ENCODE measurements around the gene DOK5. TPM values are rescaled to one million over a fixed set of nuclear protein-coding genes. Genes with fewer than 3 reads are reported as not detected.
"Not testable (repeated sequence)": the region's sequence is repeated elsewhere in the genome, so short reads cannot be mapped to it uniquely, and the experiment has no call there.

The DOK5 gene
- total and polyA plus RNA-seq, 4 donors: 0.37 to 3.1 (median 0.46) TPM

DNA sequence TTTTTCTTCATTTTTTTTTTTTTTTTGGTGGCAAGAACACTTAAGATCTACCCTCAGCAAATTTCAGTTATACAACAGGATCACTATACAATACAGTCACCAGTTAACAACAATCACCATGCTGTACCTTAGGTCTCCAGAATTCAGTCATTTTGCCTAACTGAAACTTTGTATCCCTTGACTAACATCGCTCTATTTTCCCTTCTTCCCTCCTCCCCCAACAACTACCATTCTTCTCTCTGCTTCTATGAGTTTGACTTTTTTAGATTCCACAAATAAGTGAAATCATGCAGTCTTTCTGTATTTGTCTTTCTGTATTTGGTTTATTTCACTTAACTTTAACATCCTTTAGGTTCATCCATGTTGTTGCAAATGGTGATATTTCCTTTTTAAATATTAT, 42.4 kb upstream of the DOK5 start:
- TF ChIP-seq CTCF (IDR thresholded peaks at IDR 0.05; ENCODE audit: control extremely low read depth, extremely low read depth): no peak
- Histone ChIP-seq H3K27ac (ENCODE audit: low read depth in 1 of 2, low read length in 1 of 2) (no peak overlapping the region), H3K4me3 (no peak overlapping the region), H3K9ac (ENCODE audit: insufficient read depth in 1 of 2, low read length in 2 of 2) (no peak overlapping the region), H3K4me1 (ENCODE audit: control insufficient read depth in 5 of 5, insufficient read depth in 5 of 5, low read length in 5 of 5) (no peaks in the 10 kb centered on the region), H3K36me3 (ENCODE audit: control insufficient read depth in 4 of 4, insufficient read depth in 4 of 4, low read length in 4 of 4) (no peaks in the 10 kb centered on the region), H3K9me3 (ENCODE audit: control insufficient read depth in 4 of 4, insufficient read depth in 3 of 4, low read length in 3 of 4) (no peaks in the 10 kb centered on the region), H3K27me3 (ENCODE audit: control insufficient read depth in 3 of 3, insufficient read depth in 3 of 3, low read length in 2 of 3) (no peaks in the 10 kb centered on the region)
- WGBS, 2 donors: 95 to 96% methylated on average over 1 of the region's 1 CpG
- ATAC-seq (ENCODE audit: insufficient read depth, low FRiP score): no peak
- no peak for DNase-seq

DNA sequence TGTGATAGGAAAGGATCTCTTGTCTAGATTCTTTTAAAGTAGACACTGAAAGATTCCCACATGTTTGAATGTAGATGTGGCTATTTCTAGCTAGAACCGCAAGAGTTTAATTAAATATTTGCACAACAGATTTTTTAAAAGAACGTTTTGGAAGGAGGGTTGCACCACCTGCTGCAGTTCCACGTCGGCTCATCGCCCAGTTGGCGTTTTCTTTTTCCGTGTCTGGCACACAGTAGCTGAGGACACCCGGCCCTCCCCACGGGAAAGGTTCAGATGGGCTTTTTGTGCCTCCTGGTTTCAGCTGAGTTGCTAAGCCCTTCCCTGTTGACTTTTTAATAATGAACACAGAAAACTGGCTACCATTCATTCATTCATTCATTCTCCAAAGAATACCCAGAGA, 41.8 kb upstream of the DOK5 start:
- Histone ChIP-seq H3K27me3 (ENCODE audit: control insufficient read depth in 3 of 3, insufficient read depth in 3 of 3, low read length in 2 of 3) (no peaks in the 10 kb centered on the region), H3K4me1 (ENCODE audit: control insufficient read depth in 5 of 5, insufficient read depth in 5 of 5, low read length in 5 of 5) (no peaks in the 10 kb centered on the region), H3K27ac (ENCODE audit: low read depth in 1 of 2, low read length in 1 of 2) (no peak overlapping the region), H3K9ac (ENCODE audit: insufficient read depth in 1 of 2, low read length in 2 of 2) (no peak overlapping the region), H3K36me3 (ENCODE audit: control insufficient read depth in 4 of 4, insufficient read depth in 4 of 4, low read length in 4 of 4) (no peaks in the 10 kb centered on the region), H3K9me3 (ENCODE audit: control insufficient read depth in 4 of 4, insufficient read depth in 3 of 4, low read length in 3 of 4) (no peaks in the 10 kb centered on the region), H3K4me3 (no peak overlapping the region)
- DNase-seq (peak in 2 of 3 donors; percentile 4 to 22), ATAC-seq (ENCODE audit: insufficient read depth, low FRiP score) (no peak)
- 59 to 84% methylated on average over 9 of the region's 9 CpGs for WGBS, 2 donors
- TF ChIP-seq CTCF (IDR thresholded peaks at IDR 0.05; ENCODE audit: control extremely low read depth, extremely low read depth): no peak

- no peaks in the 10 kb centered on the region for H3K27me3 ChIP-seq (ENCODE audit: control insufficient read depth in 3 of 3, insufficient read depth in 3 of 3, low read length in 2 of 3)
- no peaks in the 10 kb centered on the region for H3K9me3 ChIP-seq (ENCODE audit: control insufficient read depth in 4 of 4, insufficient read depth in 3 of 4, low read length in 3 of 4)
- ATAC-seq (ENCODE audit: insufficient read depth, low FRiP score): no peak
- H3K9ac ChIP-seq (ENCODE audit: insufficient read depth in 1 of 2, low read length in 2 of 2): no peak overlapping the region
- peak overlapping the region; percentile 11 for H3K4me3 ChIP-seq
- TF ChIP-seq CTCF (IDR thresholded peaks at IDR 0.05; ENCODE audit: control extremely low read depth, extremely low read depth): no peak
- no peak for DNase-seq
- no peaks in the 10 kb centered on the region for H3K36me3 ChIP-seq (ENCODE audit: control insufficient read depth in 4 of 4, insufficient read depth in 4 of 4, low read length in 4 of 4)
- no peaks in the 10 kb centered on the region for H3K4me1 ChIP-seq (ENCODE audit: control insufficient read depth in 5 of 5, insufficient read depth in 5 of 5, low read length in 5 of 5)
- H3K27ac ChIP-seq (ENCODE audit: low read depth in 1 of 2, low read length in 1 of 2): no peak overlapping the region
- 88 to 90% methylated on average over 7 of the region's 7 CpGs for WGBS, 2 donors
Measured at GRCh38 chr20:54434196-54434595, 41.2 kb upstream of the DOK5 start.

GRCh38 chr20:54435015-54435414, 40.4 kb upstream of the DOK5 start:
- Histone ChIP-seq H3K27me3 (ENCODE audit: control insufficient read depth in 3 of 3, insufficient read depth in 3 of 3, low read length in 2 of 3) (no peaks in the 10 kb centered on the region), H3K36me3 (ENCODE audit: control insufficient read depth in 4 of 4, insufficient read depth in 4 of 4, low read length in 4 of 4) (no peaks in the 10 kb centered on the region), H3K27ac (ENCODE audit: low read depth in 1 of 2, low read length in 1 of 2) (no peak overlapping the region), H3K4me1 (ENCODE audit: control insufficient read depth in 5 of 5, insufficient read depth in 5 of 5, low read length in 5 of 5) (no peaks in the 10 kb centered on the region), H3K4me3 (no peak overlapping the region), H3K9ac (ENCODE audit: insufficient read depth in 1 of 2, low read length in 2 of 2) (no peak overlapping the region), H3K9me3 (ENCODE audit: control insufficient read depth in 4 of 4, insufficient read depth in 3 of 4, low read length in 3 of 4) (no peaks in the 10 kb centered on the region)
- TF ChIP-seq CTCF (IDR thresholded peaks at IDR 0.05; ENCODE audit: control extremely low read depth, extremely low read depth): no peak
- DNase-seq (peak in 2 of 3 donors; percentile 6 to 53), ATAC-seq (ENCODE audit: insufficient read depth, low FRiP score) (no peak)
- WGBS, 2 donors: 59 to 75% methylated on average over 3 of the region's 3 CpGs

DNA sequence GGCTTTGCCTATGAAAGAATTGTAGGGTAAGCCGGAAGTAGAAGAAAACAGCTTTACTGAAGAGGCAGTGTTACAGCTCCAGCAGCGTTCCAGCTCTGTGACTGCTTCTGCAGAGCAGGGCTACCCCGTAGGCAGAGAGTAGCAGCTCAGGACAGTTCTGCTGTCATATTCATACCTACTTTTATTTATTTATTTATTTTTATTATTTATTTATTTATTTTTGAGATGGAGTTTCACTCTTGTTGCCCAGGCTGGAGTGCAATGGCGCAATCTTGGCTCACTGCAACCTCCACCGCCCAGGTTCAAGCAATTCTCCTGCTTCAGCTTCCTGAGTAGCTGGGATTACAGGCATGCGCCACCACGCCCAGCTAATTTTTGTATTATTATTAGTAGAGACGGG, 39.0 kb upstream of the DOK5 start:
- H3K27ac ChIP-seq (ENCODE audit: low read depth in 1 of 2, low read length in 1 of 2); H3K4me3 ChIP-seq; H3K4me1 ChIP-seq (ENCODE audit: control insufficient read depth in 5 of 5, insufficient read depth in 5 of 5, low read length in 5 of 5); DNase-seq; H3K27me3 ChIP-seq (ENCODE audit: control insufficient read depth in 3 of 3, insufficient read depth in 3 of 3, low read length in 2 of 3); H3K9me3 ChIP-seq (ENCODE audit: control insufficient read depth in 4 of 4, insufficient read depth in 3 of 4, low read length in 3 of 4); ATAC-seq (ENCODE audit: insufficient read depth, low FRiP score); H3K9ac ChIP-seq (ENCODE audit: insufficient read depth in 1 of 2, low read length in 2 of 2); H3K36me3 ChIP-seq (ENCODE audit: control insufficient read depth in 4 of 4, insufficient read depth in 4 of 4, low read length in 4 of 4): not testable (repeated sequence)
- WGBS, 2 donors: 82 to 92% methylated on average over 8 of the region's 8 CpGs
